NT2/D1 (cell line): ENCODE measurements around the gene SATB2.

ENCODE experiments used
- SUZ12 ChIP-seq: IDR thresholded peaks from 2 replicates; pipeline ENCODE4 v1.6.1; 2011; ENCODE audit not compliant: insufficient read length, insufficient read depth; ENCODE audit errors: extremely low read depth
- YY1 ChIP-seq: IDR thresholded peaks from 2 replicates; pipeline ENCODE4 v1.6.1; 2011; ENCODE audit not compliant: insufficient read length, insufficient read depth
- ZNF274 ChIP-seq: IDR thresholded peaks from 2 replicates; pipeline ENCODE4 v1.6.1; 2011; ENCODE audit warnings: mild to moderate bottlenecking, low read depth, low read length

- TF ChIP-seq ZNF274 = no peak
- no peak for TF ChIP-seq YY1
- TF ChIP-seq SUZ12 = no peak
Observed at GRCh38 chr2:199439066-199439465, 18.7 kb downstream of the SATB2 start.
